CD4-positive, CD25-positive, alpha-beta regulatory T cell (primary cell): ENCODE measurements around the gene DDX54. TPM values are rescaled to one million over a fixed set of nuclear protein-coding genes. Genes with fewer than 3 reads are reported as not detected.
"Not testable (repeated sequence)": the region's sequence is repeated elsewhere in the genome, so short reads cannot be mapped to it uniquely, and the experiment has no call there.

Experiments
- ATAC-seq, 2 donors: fragments of 150-1000 bp; cut with Tn5 transposase; one replicate each; pipeline ENCODE4 v1.10.0; 2021; ENCODE audit warnings: low read depth in 2 of 2, moderate number of reproducible peaks in 2 of 2, moderate library complexity in 1 of 2
- DNase-seq, 3 donors: peaks; one replicate each; pipeline versions ENCODE4 v3.0.0 to v3.0.0-alpha.2; 2012 to 2022; ENCODE audit warnings: mixed read lengths in 1 of 3
- H3K27ac ChIP-seq: one replicate; pipeline ENCODE4 v1.7.0; 2013; ENCODE audit warnings: mild to moderate bottlenecking, low read length; ENCODE audit not compliant: insufficient read depth, poor library complexity, severe bottlenecking
- H3K27me3 ChIP-seq: one replicate; pipeline ENCODE4 v1.7.0; 2013; ENCODE audit warnings: low read length; ENCODE audit not compliant: control insufficient read depth, insufficient read depth
- H3K36me3 ChIP-seq: one replicate; pipeline ENCODE4 v1.7.0; 2013; ENCODE audit warnings: mild to moderate bottlenecking, low read length, moderate library complexity; ENCODE audit not compliant: control insufficient read depth, insufficient read depth
- H3K4me1 ChIP-seq: 2 replicates; pipeline ENCODE4 v1.7.0; 2013; ENCODE audit warnings: mild to moderate bottlenecking, low read length; ENCODE audit not compliant: insufficient read depth, control insufficient read depth, poor library complexity, severe bottlenecking
- H3K4me3 ChIP-seq: one replicate; pipeline ENCODE4 v1.7.0; 2013; ENCODE audit warnings: low read depth, mild to moderate bottlenecking, low read length, moderate library complexity
- H3K9me3 ChIP-seq, 2 experiments: 1 replicate in 1 of 2; 2 replicates in 1 of 2; pipeline ENCODE4 v1.7.0; 2013; ENCODE audit warnings: low read length in 2 of 2, mild to moderate bottlenecking in 1 of 2, moderate library complexity in 1 of 2; ENCODE audit not compliant: control insufficient read depth in 2 of 2
- H3K27ac Mint-ChIP-seq, 3 donors: one replicate each; pipeline ENCODE4 v1.8.0; 2020 to 2022; ENCODE audit warnings: mild to moderate bottlenecking in 3 of 3, mixed read lengths in 3 of 3, moderate library complexity in 2 of 3
- H3K27me3 Mint-ChIP-seq: one replicate; pipeline ENCODE4 v1.8.0; 2022; ENCODE audit warnings: mild to moderate bottlenecking, mixed read lengths
- H3K36me3 Mint-ChIP-seq: one replicate; pipeline ENCODE4 v1.8.0; 2020; ENCODE audit warnings: mixed read lengths
- H3K4me1 Mint-ChIP-seq, 4 donors: one replicate each; pipeline ENCODE4 v1.8.0; 2020 to 2022; ENCODE audit warnings: mixed read lengths in 4 of 4, mild to moderate bottlenecking in 1 of 4
- H3K4me3 Mint-ChIP-seq, 4 donors: one replicate each; pipeline ENCODE4 v1.8.0; 2020 to 2022; ENCODE audit warnings: mild to moderate bottlenecking in 4 of 4, mixed read lengths in 4 of 4, moderate library complexity in 3 of 4
- H3K9me3 Mint-ChIP-seq, 7 donors: one replicate each; pipeline ENCODE4 v1.8.0; 2020 to 2022; ENCODE audit warnings: mixed read lengths in 7 of 7, mild to moderate bottlenecking in 3 of 7, moderate library complexity in 2 of 7
- polyA plus RNA-seq, 4 donors: library from polyadenylated mRNA; unstranded; fragments of 300-500 nt; fragmentation: Illumina TruSeq; gene quantifications; one replicate each; pipeline ENCODE4 v1.2.3, GENCODE V29; 2021
- total RNA-seq: library from RNA; stranded (reverse); gene quantifications from one replicate; pipeline ENCODE4 v1.2.3, GENCODE V29; 2022

Gene DDX54
- total and polyA plus RNA-seq, 5 donors from 2014 or later = 12.5 to 75.5 (median 18.4) TPM

- H3K27me3 Mint-ChIP-seq = no peaks in the 10 kb centered on the region
- Histone ChIP-seq H3K27ac (peak overlapping the region; percentile 69), H3K36me3 (no peaks in the 10 kb centered on the region), H3K9me3 (no peaks in the 10 kb centered on the region), H3K27me3 (no peaks in the 10 kb centered on the region), H3K4me1 (peaks cover 28% of the 10 kb centered on the region), H3K4me3 (peak overlapping the region; percentile 57)
- ATAC-seq (peak; percentile 72 to 85), DNase-seq (peak; percentile 14 to 83 (median 62))
- peaks cover 11 to 46% (median 26%) of the 10 kb centered on the region in 4 donors for H3K4me1 Mint-ChIP-seq
- peak overlapping the region; percentile 37 to 87 (median 80) for H3K4me3 Mint-ChIP-seq
- H3K9me3 Mint-ChIP-seq = no peaks in the 10 kb centered on the region
- no peaks in the 10 kb centered on the region for H3K36me3 Mint-ChIP-seq
- peak overlapping the region; percentile 95 to 97 (median 95) for H3K27ac Mint-ChIP-seq
These were observed 23.0 kb upstream of the DDX54 start for GRCh38 chr12:113208041-113208934.

GRCh38 chr12:113207613-113208040 is 22.3 kb upstream of the DDX54 start:
- Histone ChIP-seq H3K36me3 (no peaks in the 10 kb centered on the region), H3K9me3 (no peaks in the 10 kb centered on the region), H3K27me3 (no peaks in the 10 kb centered on the region), H3K4me1 (peaks cover 28% of the 10 kb centered on the region), H3K27ac (peak overlapping the region; percentile 69), H3K4me3 (no peak overlapping the region)
- no peaks in the 10 kb centered on the region for H3K36me3 Mint-ChIP-seq
- peak overlapping the region in 1 of 4 donors; percentile 37 for H3K4me3 Mint-ChIP-seq
- no peaks in the 10 kb centered on the region for H3K9me3 Mint-ChIP-seq
- ATAC-seq = peak in 1 of 2 donors; percentile 33
- no peaks in the 10 kb centered on the region for H3K27me3 Mint-ChIP-seq
- peak in 1 of 3 donors; percentile 26 for DNase-seq
- H3K27ac Mint-ChIP-seq = peak overlapping the region; percentile 95 to 97 (median 95)
- H3K4me1 Mint-ChIP-seq = peaks cover 11 to 46% (median 26%) of the 10 kb centered on the region in 4 donors

GRCh38 chr12:113206802-113207201 is 21.5 kb upstream of the DDX54 start:
- peaks cover 11 to 48% (median 26%) of the 10 kb centered on the region in 4 donors for H3K4me1 Mint-ChIP-seq
- H3K9me3 ChIP-seq, H3K36me3 Mint-ChIP-seq, H3K27ac ChIP-seq, H3K27me3 ChIP-seq, H3K4me3 ChIP-seq, H3K4me3 Mint-ChIP-seq, H3K36me3 ChIP-seq, ATAC-seq, H3K27me3 Mint-ChIP-seq, H3K9me3 Mint-ChIP-seq, DNase-seq: not testable (repeated sequence)
- peak overlapping the region; percentile 46 to 97 (median 83) for H3K27ac Mint-ChIP-seq
- peaks cover 28% of the 10 kb centered on the region for H3K4me1 ChIP-seq

- peaks cover 7% of the 10 kb centered on the region for H3K27me3 Mint-ChIP-seq
- no peak overlapping the region for H3K4me3 ChIP-seq
- no peaks in the 10 kb centered on the region for H3K9me3 Mint-ChIP-seq
- DNase-seq (no peak), ATAC-seq (no peak)
- H3K27ac Mint-ChIP-seq = peak overlapping the region in 1 of 3 donors; percentile 42
- H3K4me3 Mint-ChIP-seq = no peak overlapping the region
- peaks cover 7 to 34% (median 19%) of the 10 kb centered on the region in 4 donors for H3K4me1 Mint-ChIP-seq
- no peak overlapping the region for H3K27ac ChIP-seq
- no peaks in the 10 kb centered on the region for H3K36me3 ChIP-seq
- H3K9me3 ChIP-seq = no peaks in the 10 kb centered on the region
- H3K27me3 ChIP-seq = no peaks in the 10 kb centered on the region
- H3K36me3 Mint-ChIP-seq = no peaks in the 10 kb centered on the region
- H3K4me1 ChIP-seq = peaks cover 25% of the 10 kb centered on the region
These were observed 19.5 kb upstream of the DDX54 start for GRCh38 chr12:113204804-113205203.

GRCh38 chr12:113203852-113204760 is 18.8 kb upstream of the DDX54 start:
- Histone ChIP-seq H3K36me3 (no peaks in the 10 kb centered on the region), H3K4me1 (peaks cover 18% of the 10 kb centered on the region), H3K27me3 (no peaks in the 10 kb centered on the region), H3K9me3 (no peaks in the 10 kb centered on the region), H3K27ac (no peak overlapping the region), H3K4me3 (no peak overlapping the region)
- no peak overlapping the region for H3K4me3 Mint-ChIP-seq
- no peak for DNase-seq
- H3K9me3 Mint-ChIP-seq = no peaks in the 10 kb centered on the region
- peaks cover 7% of the 10 kb centered on the region for H3K27me3 Mint-ChIP-seq
- peak overlapping the region in 2 of 3 donors; percentile 42 to 55 for H3K27ac Mint-ChIP-seq
- no peak for ATAC-seq
- H3K4me1 Mint-ChIP-seq = peaks cover 7 to 27% (median 16%) of the 10 kb centered on the region in 4 donors
- H3K36me3 Mint-ChIP-seq = no peaks in the 10 kb centered on the region

- Mint-ChIP-seq H3K4me3 (no peak overlapping the region), H3K4me1 (peaks cover 0 to 11% (median 3%) of the 10 kb centered on the region in 4 donors), H3K9me3 (no peaks in the 10 kb centered on the region), H3K27ac (no peak overlapping the region), H3K36me3 (no peaks in the 10 kb centered on the region), H3K27me3 (peaks cover 7% of the 10 kb centered on the region)
- no peak overlapping the region for H3K4me3 ChIP-seq
- H3K36me3 ChIP-seq = no peaks in the 10 kb centered on the region
- ATAC-seq (no peak), DNase-seq (no peak)
- no peak overlapping the region for H3K27ac ChIP-seq
- H3K27me3 ChIP-seq = no peaks in the 10 kb centered on the region
- H3K9me3 ChIP-seq = no peaks in the 10 kb centered on the region
- H3K4me1 ChIP-seq = peaks cover 2% of the 10 kb centered on the region
These were observed 17.2 kb upstream of the DDX54 start for GRCh38 chr12:113202300-113203075.
